Neural progenitor cell (in vitro differentiated cells): ENCODE results near the gene AQP7.
"Not testable (repeated sequence)": the region's sequence is repeated elsewhere in the genome, so short reads cannot be mapped to it uniquely, and the experiment has no call there.

Source experiments
- EZH2 ChIP-seq: fragments of 200-600 bp; sonication (generic); IDR thresholded peaks from 2 replicates; pipeline ENCODE4 v1.6.1; 2017; ENCODE audit warnings: antibody characterized with exemption, mild to moderate bottlenecking, moderate library complexity
- EZH2phosphoT487 ChIP-seq: fragments of 200-600 bp; sonication (generic); IDR thresholded peaks from 2 replicates; pipeline ENCODE4 v1.6.1; 2017; ENCODE audit warnings: antibody characterized with exemption
- TF ChIP-seq, protein P1 (sequence below): fragments of 200-600 bp; sonication (generic); IDR thresholded peaks from 2 replicates; pipeline ENCODE4 v1.5.1; 2017; ENCODE audit warnings: antibody characterized with exemption, mild to moderate bottlenecking

DNA sequence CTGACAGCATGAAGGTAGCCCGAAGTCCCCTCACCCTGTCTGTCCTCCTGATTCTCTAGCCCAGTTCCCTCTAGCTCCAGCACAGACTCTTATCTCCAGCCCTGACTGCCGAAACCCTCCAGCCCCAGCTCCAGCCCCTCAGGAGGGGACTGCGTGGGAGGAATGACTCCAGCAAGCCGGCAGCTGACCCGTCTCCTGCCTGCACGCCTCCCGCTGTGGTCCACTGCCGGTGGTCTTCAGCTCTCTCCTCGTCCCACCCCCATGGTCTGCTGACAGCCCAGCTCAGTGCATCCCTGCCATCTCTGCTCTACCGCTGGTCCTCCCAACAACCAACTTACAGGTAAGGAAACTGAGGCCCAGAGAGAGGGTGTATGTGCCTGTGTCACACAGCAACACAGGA is 559 bp downstream of the AQP7 start:
- TF ChIP-seq, protein P1, sequence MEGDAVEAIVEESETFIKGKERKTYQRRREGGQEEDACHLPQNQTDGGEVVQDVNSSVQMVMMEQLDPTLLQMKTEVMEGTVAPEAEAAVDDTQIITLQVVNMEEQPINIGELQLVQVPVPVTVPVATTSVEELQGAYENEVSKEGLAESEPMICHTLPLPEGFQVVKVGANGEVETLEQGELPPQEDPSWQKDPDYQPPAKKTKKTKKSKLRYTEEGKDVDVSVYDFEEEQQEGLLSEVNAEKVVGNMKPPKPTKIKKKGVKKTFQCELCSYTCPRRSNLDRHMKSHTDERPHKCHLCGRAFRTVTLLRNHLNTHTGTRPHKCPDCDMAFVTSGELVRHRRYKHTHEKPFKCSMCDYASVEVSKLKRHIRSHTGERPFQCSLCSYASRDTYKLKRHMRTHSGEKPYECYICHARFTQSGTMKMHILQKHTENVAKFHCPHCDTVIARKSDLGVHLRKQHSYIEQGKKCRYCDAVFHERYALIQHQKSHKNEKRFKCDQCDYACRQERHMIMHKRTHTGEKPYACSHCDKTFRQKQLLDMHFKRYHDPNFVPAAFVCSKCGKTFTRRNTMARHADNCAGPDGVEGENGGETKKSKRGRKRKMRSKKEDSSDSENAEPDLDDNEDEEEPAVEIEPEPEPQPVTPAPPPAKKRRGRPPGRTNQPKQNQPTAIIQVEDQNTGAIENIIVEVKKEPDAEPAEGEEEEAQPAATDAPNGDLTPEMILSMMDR = not testable (repeated sequence)
- not testable (repeated sequence) for TF ChIP-seq EZH2phosphoT487, EZH2
